NCI-H748 treated with DMSO at 0.1 percent for 48 hours (cell line): ENCODE data around the gene FAM168A.
A peak's percentile ranks its signal among the peaks of the same experiment; 100 is the strongest.

ENCODE experiments used
- DNase-seq: peaks from one replicate; lab custom pipeline; 2025; lab: John Stamatoyannopoulos, UW

FAM168A gene

GRCh38 chr11:73388265-73389133 lies 209.4 kb downstream of the FAM168A start:
- no peak for DNase-seq

GRCh38 chr11:73387594-73388264 lies 210.2 kb downstream of the FAM168A start:
- DNase-seq = no peak

GRCh38 chr11:73386546-73386945 lies 211.4 kb downstream of the FAM168A start:
- no peak for DNase-seq

GRCh38 chr11:73386016-73386415 lies 211.9 kb downstream of the FAM168A start:
- DNase-seq = no peak

GRCh38 chr11:73384872-73385689 lies 212.8 kb downstream of the FAM168A start:
- no peak for DNase-seq

GRCh38 chr11:73384531-73384871 lies 213.4 kb downstream of the FAM168A start:
- DNase-seq = no peak

- no peak for DNase-seq
These were observed 213.8 kb downstream of the FAM168A start for GRCh38 chr11:73384125-73384441.

- no peak for DNase-seq
These were observed 214.4 kb downstream of the FAM168A start for GRCh38 chr11:73383249-73384124.

- DNase-seq = no peak
These were observed 215.2 kb downstream of the FAM168A start for GRCh38 chr11:73382747-73383146.

- no peak for DNase-seq
These were observed 215.7 kb downstream of the FAM168A start for GRCh38 chr11:73382183-73382582.

- DNase-seq = no peak
These were observed 216.3 kb downstream of the FAM168A start for GRCh38 chr11:73381589-73381988.

- DNase-seq = no peak
These were observed 217.0 kb downstream of the FAM168A start for GRCh38 chr11:73380897-73381410.

GRCh38 chr11:73380331-73380730 lies 217.6 kb downstream of the FAM168A start:
- no peak for DNase-seq

- no peak for DNase-seq
These were observed 218.6 kb downstream of the FAM168A start for GRCh38 chr11:73379189-73379880.

- peak; percentile 10 for DNase-seq
These were observed 220.9 kb downstream of the FAM168A start for GRCh38 chr11:73376803-73377629.

GRCh38 chr11:73376160-73376802 lies 221.6 kb downstream of the FAM168A start, which contains the start of gene RELT:
Gene RELT, plus strand, starts transcription at chr11:73376399. Its CDS starts 12,738 bp downstream, at chr11:73389137.
- DNase-seq = peak; percentile 63

- no peak for DNase-seq
These were observed 222.1 kb downstream of the FAM168A start for GRCh38 chr11:73375830-73376159.

- no peak for DNase-seq
These were observed 223.8 kb downstream of the FAM168A start for GRCh38 chr11:73374151-73374550.

GRCh38 chr11:73372375-73372993 lies 225.4 kb downstream of the FAM168A start:
- DNase-seq = no peak
